ENCODE data around the gene KDM1B.
"Not testable (repeated sequence)": the region's sequence is repeated elsewhere in the genome, so short reads cannot be mapped to it uniquely, and the experiment has no call there.

Gene KDM1B

GRCh38 chr6:18166312-18167036 is 11.3 kb downstream of the KDM1B start:
- no peak overlapping the region for H3K9ac ChIP-seq (ENCODE audit: low read depth in 1 of 2, low read length in 2 of 2)
- H3K4me1 ChIP-seq (ENCODE audit: control insufficient read depth in 2 of 2, insufficient read depth in 2 of 2, low read length in 2 of 2) = no peaks in the 10 kb centered on the region
- H3K4me3 ChIP-seq (ENCODE audit: low read length in 2 of 2) = no peak overlapping the region
- H3K27ac ChIP-seq (ENCODE audit: low read depth in 2 of 2, low read length in 2 of 2) = no peak overlapping the region
- no peaks in the 10 kb centered on the region for H3K27me3 ChIP-seq (ENCODE audit: control insufficient read depth in 2 of 2, insufficient read depth in 2 of 2, low read length in 2 of 2)
- H3K9me3 ChIP-seq (ENCODE audit: control insufficient read depth in 2 of 2, low read length in 2 of 2) = no peaks in the 10 kb centered on the region
- peaks cover 34 to 51% of the 10 kb centered on the region in 2 donors for H3K36me3 ChIP-seq (ENCODE audit: control insufficient read depth in 2 of 2, insufficient read depth in 2 of 2, low read length in 2 of 2)

- Histone ChIP-seq H3K36me3 (ENCODE audit: control insufficient read depth in 2 of 2, insufficient read depth in 2 of 2, low read length in 2 of 2) (peaks cover 30 to 48% of the 10 kb centered on the region in 2 donors), H3K27me3 (ENCODE audit: control insufficient read depth in 2 of 2, insufficient read depth in 2 of 2, low read length in 2 of 2) (no peaks in the 10 kb centered on the region), H3K27ac (ENCODE audit: low read depth in 2 of 2, low read length in 2 of 2) (no peak overlapping the region), H3K4me1 (ENCODE audit: control insufficient read depth in 2 of 2, insufficient read depth in 2 of 2, low read length in 2 of 2) (no peaks in the 10 kb centered on the region), H3K4me3 (ENCODE audit: low read length in 2 of 2) (no peak overlapping the region), H3K9ac (ENCODE audit: low read depth in 1 of 2, low read length in 2 of 2) (no peak overlapping the region), H3K9me3 (ENCODE audit: control insufficient read depth in 2 of 2, low read length in 2 of 2) (no peaks in the 10 kb centered on the region)
These were observed 13.0 kb downstream of the KDM1B start for GRCh38 chr6:18168264-18168663.

DNA sequence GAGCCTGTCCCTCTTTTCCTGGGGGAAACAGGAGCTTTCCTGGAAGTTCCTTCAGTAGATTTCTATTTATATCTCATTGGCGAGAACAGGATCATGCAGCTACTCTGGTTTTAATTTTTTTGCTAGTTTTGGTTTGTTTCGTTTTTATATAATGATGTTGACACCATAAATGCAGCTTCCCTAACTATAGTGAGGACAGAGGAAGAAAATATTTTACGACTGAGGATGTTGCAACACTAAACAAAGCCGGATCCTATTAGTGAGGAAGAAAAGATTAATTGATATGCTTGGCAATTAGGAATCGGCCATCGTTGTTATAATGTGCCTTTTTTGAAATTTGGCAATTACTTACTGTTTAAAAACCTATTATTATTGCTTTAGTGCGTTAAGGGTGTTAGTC is 16.6 kb downstream of the KDM1B start:
- H3K27me3 ChIP-seq (ENCODE audit: control insufficient read depth in 2 of 2, insufficient read depth in 2 of 2, low read length in 2 of 2) = no peaks in the 10 kb centered on the region
- no peak overlapping the region for H3K4me3 ChIP-seq (ENCODE audit: low read length in 2 of 2)
- no peaks in the 10 kb centered on the region for H3K9me3 ChIP-seq (ENCODE audit: control insufficient read depth in 2 of 2, low read length in 2 of 2)
- H3K36me3 ChIP-seq (ENCODE audit: control insufficient read depth in 2 of 2, insufficient read depth in 2 of 2, low read length in 2 of 2) = peaks cover 30 to 42% of the 10 kb centered on the region in 2 donors
- H3K4me1 ChIP-seq (ENCODE audit: control insufficient read depth in 2 of 2, insufficient read depth in 2 of 2, low read length in 2 of 2) = no peaks in the 10 kb centered on the region
- no peak overlapping the region for H3K9ac ChIP-seq (ENCODE audit: low read depth in 1 of 2, low read length in 2 of 2)
- H3K27ac ChIP-seq (ENCODE audit: low read depth in 2 of 2, low read length in 2 of 2) = no peak overlapping the region

- not testable (repeated sequence) for H3K9ac ChIP-seq (ENCODE audit: low read depth in 1 of 2, low read length in 2 of 2); H3K9me3 ChIP-seq (ENCODE audit: control insufficient read depth in 2 of 2, low read length in 2 of 2); H3K27ac ChIP-seq (ENCODE audit: low read depth in 2 of 2, low read length in 2 of 2); H3K27me3 ChIP-seq (ENCODE audit: control insufficient read depth in 2 of 2, insufficient read depth in 2 of 2, low read length in 2 of 2); H3K4me1 ChIP-seq (ENCODE audit: control insufficient read depth in 2 of 2, insufficient read depth in 2 of 2, low read length in 2 of 2); H3K4me3 ChIP-seq (ENCODE audit: low read length in 2 of 2)
- H3K36me3 ChIP-seq (ENCODE audit: control insufficient read depth in 2 of 2, insufficient read depth in 2 of 2, low read length in 2 of 2) = peaks cover 8 to 19% of the 10 kb centered on the region in 2 donors
These were observed 21.0 kb downstream of the KDM1B start for GRCh38 chr6:18176198-18176597.

DNA sequence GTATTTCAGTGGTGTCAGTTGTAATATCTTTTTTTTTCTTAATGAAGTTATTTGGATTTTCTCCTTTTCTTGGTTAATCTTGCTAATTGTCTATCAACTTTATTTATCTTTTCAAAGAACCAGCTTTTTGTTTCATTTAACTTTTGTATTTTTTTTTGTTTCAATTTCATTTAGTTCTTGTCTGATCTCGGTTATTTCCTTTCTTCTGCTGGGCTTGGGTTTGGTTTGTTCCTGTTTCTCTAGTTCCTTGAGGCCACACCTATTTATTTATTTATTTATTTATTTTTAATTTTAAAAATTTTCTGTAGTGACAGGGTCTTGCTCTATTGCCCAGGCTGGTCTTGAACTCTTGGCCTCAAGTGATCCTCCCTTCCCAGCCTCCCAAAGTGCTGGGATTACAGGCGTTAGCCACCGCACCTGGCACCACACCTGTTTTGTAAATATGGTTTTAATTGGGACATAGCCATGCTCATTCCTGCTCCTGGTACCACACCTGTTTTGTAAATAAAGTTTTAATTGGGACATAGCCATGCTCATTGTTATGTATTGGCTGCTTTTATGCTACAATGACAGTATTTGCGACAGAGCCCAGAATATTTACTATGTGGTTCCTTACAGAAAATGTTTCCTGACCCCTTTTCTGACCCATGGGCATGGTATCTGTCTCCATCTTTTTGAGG is 22.2 kb downstream of the KDM1B start:
- peaks cover 4% of the 10 kb centered on the region in 2 donors for H3K4me1 ChIP-seq (ENCODE audit: control insufficient read depth in 2 of 2, insufficient read depth in 2 of 2, low read length in 2 of 2)
- H3K4me3 ChIP-seq (ENCODE audit: low read length in 2 of 2) = no peak overlapping the region
- peak overlapping the region in 1 of 2 donors; percentile 10 for H3K27ac ChIP-seq (ENCODE audit: low read depth in 2 of 2, low read length in 2 of 2)
- H3K9ac ChIP-seq (ENCODE audit: low read depth in 1 of 2, low read length in 2 of 2) = no peak overlapping the region
- H3K27me3 ChIP-seq (ENCODE audit: control insufficient read depth in 2 of 2, insufficient read depth in 2 of 2, low read length in 2 of 2) = no peaks in the 10 kb centered on the region
- H3K36me3 ChIP-seq (ENCODE audit: control insufficient read depth in 2 of 2, insufficient read depth in 2 of 2, low read length in 2 of 2) = peaks cover 0 to 8% of the 10 kb centered on the region in 2 donors
- no peaks in the 10 kb centered on the region for H3K9me3 ChIP-seq (ENCODE audit: control insufficient read depth in 2 of 2, low read length in 2 of 2)

DNA sequence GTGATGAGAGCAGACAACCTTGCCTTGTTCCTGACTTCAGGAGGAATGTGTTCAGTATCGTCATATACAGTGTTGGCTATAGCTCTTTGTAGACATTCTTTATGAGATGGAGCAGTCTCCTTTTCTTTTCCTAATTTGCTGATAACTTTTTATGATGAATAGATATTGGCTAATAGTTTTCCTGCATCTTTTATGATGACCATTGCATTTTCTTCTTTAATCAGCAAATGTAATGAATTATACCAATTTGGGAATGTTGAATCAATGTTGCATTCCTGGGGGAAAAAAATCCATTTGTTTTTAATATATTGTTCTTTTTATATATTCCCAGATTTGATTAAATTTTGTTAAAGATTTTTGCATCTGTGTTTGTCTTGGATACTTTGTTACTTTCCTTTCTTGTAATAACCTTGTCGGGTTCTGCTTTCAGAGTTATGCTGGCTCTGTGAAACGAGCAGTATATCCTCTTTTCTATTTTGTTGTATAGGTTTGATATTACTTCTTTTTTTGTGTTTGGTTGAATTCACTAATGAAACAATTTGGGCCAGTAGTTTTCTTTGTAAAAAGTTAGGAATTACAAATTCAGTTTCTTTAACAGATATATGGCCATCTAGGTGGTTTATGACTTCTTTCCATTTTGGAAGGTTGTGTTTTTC is 23.9 kb downstream of the KDM1B start:
- H3K27ac ChIP-seq (ENCODE audit: low read depth in 2 of 2, low read length in 2 of 2) = peak overlapping the region; percentile 35 to 39
- peaks cover 4% of the 10 kb centered on the region in 2 donors for H3K4me1 ChIP-seq (ENCODE audit: control insufficient read depth in 2 of 2, insufficient read depth in 2 of 2, low read length in 2 of 2)
- no peaks in the 10 kb centered on the region for H3K9me3 ChIP-seq (ENCODE audit: control insufficient read depth in 2 of 2, low read length in 2 of 2)
- no peaks in the 10 kb centered on the region for H3K27me3 ChIP-seq (ENCODE audit: control insufficient read depth in 2 of 2, insufficient read depth in 2 of 2, low read length in 2 of 2)
- no peak overlapping the region for H3K9ac ChIP-seq (ENCODE audit: low read depth in 1 of 2, low read length in 2 of 2)
- H3K4me3 ChIP-seq (ENCODE audit: low read length in 2 of 2) = no peak overlapping the region
- H3K36me3 ChIP-seq (ENCODE audit: control insufficient read depth in 2 of 2, insufficient read depth in 2 of 2, low read length in 2 of 2) = peaks cover 0 to 8% of the 10 kb centered on the region in 2 donors

DNA sequence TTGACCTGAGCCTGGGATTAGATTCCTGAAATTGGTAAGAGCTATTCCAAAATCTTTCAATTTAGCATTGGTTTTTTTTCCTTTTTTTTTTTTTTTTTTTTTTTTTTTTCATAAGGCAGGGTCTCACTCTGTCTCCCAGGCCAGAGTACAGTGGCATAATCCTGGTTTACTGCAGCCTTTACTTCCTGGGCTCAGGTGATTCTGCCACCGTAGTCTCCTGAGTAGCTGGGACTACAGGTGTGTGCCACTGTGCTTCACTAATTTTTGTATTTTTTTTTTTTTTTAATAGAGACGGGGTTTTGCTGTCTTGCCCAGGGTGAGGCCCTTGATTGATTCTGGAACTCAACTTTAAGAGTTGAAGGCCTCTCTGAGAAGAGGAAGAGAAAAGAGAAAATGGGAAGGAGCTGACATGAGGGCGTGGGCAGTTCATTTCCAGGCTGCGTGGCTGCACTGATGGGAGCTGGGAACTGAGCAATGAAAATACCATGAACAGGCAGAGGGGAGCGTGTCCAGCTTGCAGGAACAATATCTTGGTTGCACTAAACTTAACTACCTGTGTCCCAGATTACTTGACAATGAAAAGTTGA is 24.6 kb downstream of the KDM1B start:
- Histone ChIP-seq H3K9ac (ENCODE audit: low read depth in 1 of 2, low read length in 2 of 2) (no peak overlapping the region), H3K36me3 (ENCODE audit: control insufficient read depth in 2 of 2, insufficient read depth in 2 of 2, low read length in 2 of 2) (peaks cover 0 to 4% of the 10 kb centered on the region in 2 donors), H3K4me1 (ENCODE audit: control insufficient read depth in 2 of 2, insufficient read depth in 2 of 2, low read length in 2 of 2) (peaks cover 4% of the 10 kb centered on the region in 2 donors), H3K9me3 (ENCODE audit: control insufficient read depth in 2 of 2, low read length in 2 of 2) (no peaks in the 10 kb centered on the region), H3K4me3 (ENCODE audit: low read length in 2 of 2) (no peak overlapping the region), H3K27me3 (ENCODE audit: control insufficient read depth in 2 of 2, insufficient read depth in 2 of 2, low read length in 2 of 2) (no peaks in the 10 kb centered on the region), H3K27ac (ENCODE audit: low read depth in 2 of 2, low read length in 2 of 2) (peak overlapping the region; percentile 38 to 39)

- no peaks in the 10 kb centered on the region for H3K27me3 ChIP-seq (ENCODE audit: control insufficient read depth in 2 of 2, insufficient read depth in 2 of 2, low read length in 2 of 2)
- H3K36me3 ChIP-seq (ENCODE audit: control insufficient read depth in 2 of 2, insufficient read depth in 2 of 2, low read length in 2 of 2) = peaks cover 0 to 3% of the 10 kb centered on the region in 2 donors
- H3K9ac ChIP-seq (ENCODE audit: low read depth in 1 of 2, low read length in 2 of 2) = no peak overlapping the region
- H3K4me3 ChIP-seq (ENCODE audit: low read length in 2 of 2) = no peak overlapping the region
- no peaks in the 10 kb centered on the region for H3K9me3 ChIP-seq (ENCODE audit: control insufficient read depth in 2 of 2, low read length in 2 of 2)
- H3K27ac ChIP-seq (ENCODE audit: low read depth in 2 of 2, low read length in 2 of 2) = no peak overlapping the region
- peaks cover 4 to 10% of the 10 kb centered on the region in 2 donors for H3K4me1 ChIP-seq (ENCODE audit: control insufficient read depth in 2 of 2, insufficient read depth in 2 of 2, low read length in 2 of 2)
These were observed 27.3 kb downstream of the KDM1B start for GRCh38 chr6:18182568-18182967.

DNA sequence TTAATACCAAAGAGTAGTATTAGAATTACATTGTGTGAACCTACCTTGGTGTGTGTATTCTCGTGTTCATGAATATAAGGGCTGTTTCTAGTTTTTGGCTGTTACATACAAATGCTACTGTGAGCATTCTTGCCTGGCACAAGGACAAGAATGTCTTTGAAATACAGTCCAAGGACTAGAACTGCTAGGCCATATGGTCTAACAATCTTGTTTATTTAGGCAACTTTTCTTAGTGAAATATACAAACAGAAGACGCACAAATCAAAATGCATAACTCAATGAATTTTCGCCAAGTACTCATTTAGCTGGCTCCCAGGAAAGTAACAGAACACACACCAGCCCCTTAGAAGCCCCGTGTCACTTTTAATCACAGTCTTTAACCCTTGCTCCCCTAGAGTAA is 28.5 kb downstream of the KDM1B start:
- H3K27ac ChIP-seq (ENCODE audit: low read depth in 2 of 2, low read length in 2 of 2) = no peak overlapping the region
- no peaks in the 10 kb centered on the region for H3K9me3 ChIP-seq (ENCODE audit: control insufficient read depth in 2 of 2, low read length in 2 of 2)
- H3K4me3 ChIP-seq (ENCODE audit: low read length in 2 of 2) = no peak overlapping the region
- no peaks in the 10 kb centered on the region for H3K27me3 ChIP-seq (ENCODE audit: control insufficient read depth in 2 of 2, insufficient read depth in 2 of 2, low read length in 2 of 2)
- H3K9ac ChIP-seq (ENCODE audit: low read depth in 1 of 2, low read length in 2 of 2) = no peak overlapping the region
- peaks cover 0 to 5% of the 10 kb centered on the region in 2 donors for H3K36me3 ChIP-seq (ENCODE audit: control insufficient read depth in 2 of 2, insufficient read depth in 2 of 2, low read length in 2 of 2)
- H3K4me1 ChIP-seq (ENCODE audit: control insufficient read depth in 2 of 2, insufficient read depth in 2 of 2, low read length in 2 of 2) = peaks cover 4 to 8% of the 10 kb centered on the region in 2 donors

DNA sequence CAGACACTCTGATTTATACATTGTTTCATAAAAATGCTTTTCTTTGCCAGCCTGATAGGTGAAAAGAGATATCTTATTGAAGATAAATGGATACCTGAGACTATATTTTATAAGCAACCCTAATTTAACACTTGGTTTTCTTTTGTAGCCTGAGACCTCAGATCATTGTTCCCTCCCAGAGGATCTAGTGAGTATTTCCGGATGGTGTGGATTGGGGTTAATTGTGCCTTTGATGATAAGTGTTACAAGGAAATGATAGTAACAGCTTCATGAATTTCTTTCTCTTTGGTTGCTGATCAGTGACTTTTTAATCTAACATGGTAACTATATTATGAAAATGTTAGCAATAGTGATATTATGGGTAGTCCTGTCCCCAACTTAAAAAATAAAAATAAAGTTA is 30.4 kb downstream of the KDM1B start:
- H3K27me3 ChIP-seq (ENCODE audit: control insufficient read depth in 2 of 2, insufficient read depth in 2 of 2, low read length in 2 of 2) = no peaks in the 10 kb centered on the region
- H3K36me3 ChIP-seq (ENCODE audit: control insufficient read depth in 2 of 2, insufficient read depth in 2 of 2, low read length in 2 of 2) = peaks cover 0 to 7% of the 10 kb centered on the region in 2 donors
- H3K4me3 ChIP-seq (ENCODE audit: low read length in 2 of 2) = no peak overlapping the region
- no peaks in the 10 kb centered on the region for H3K9me3 ChIP-seq (ENCODE audit: control insufficient read depth in 2 of 2, low read length in 2 of 2)
- H3K9ac ChIP-seq (ENCODE audit: low read depth in 1 of 2, low read length in 2 of 2) = no peak overlapping the region
- H3K27ac ChIP-seq (ENCODE audit: low read depth in 2 of 2, low read length in 2 of 2) = peak overlapping the region in 1 of 2 donors; percentile 38
- peaks cover 2 to 6% of the 10 kb centered on the region in 2 donors for H3K4me1 ChIP-seq (ENCODE audit: control insufficient read depth in 2 of 2, insufficient read depth in 2 of 2, low read length in 2 of 2)
